ENCODE measurements around the gene PTGER1. TPM values are rescaled to one million over a fixed set of nuclear protein-coding genes. Genes with fewer than 3 reads are reported as not detected.

PTGER1 gene
- total and polyA plus RNA-seq, 2 of the 8 experiments (the other 6 are each of a cell fraction or from before 2014, with no cell fraction given): 0.20 to 0.41 TPM

- TF ChIP-seq BCL11A (IDR thresholded peaks at IDR 0.05; ENCODE audit: low read depth in 2 of 2, low read length in 2 of 2) (no peak), CBX5 (IDR thresholded peaks at IDR 0.05; ENCODE audit: low read depth, low read length) (no peak), CBX8 (IDR thresholded peaks at IDR 0.05; ENCODE audit: borderline replicate concordance, low read depth, low read length) (no peak), ATF3 (IDR thresholded peaks at IDR 0.05; ENCODE audit: insufficient read depth, low read depth, low read length) (no peak), POLR2A (IDR thresholded peaks at IDR 0.05; ENCODE audit: control extremely low read depth in 1 of 2, low read depth in 2 of 2, low read length in 2 of 2) (no peak), YY1 (IDR thresholded peaks at IDR 0.05; ENCODE audit: low read depth, low read length) (no peak), CHD7 (IDR thresholded peaks at IDR 0.05; ENCODE audit: insufficient replicate concordance, low read length) (no peak), BACH1 (IDR thresholded peaks at IDR 0.05; ENCODE audit: low read length) (no peak), RBBP5 (IDR thresholded peaks at IDR 0.05; ENCODE audit: borderline replicate concordance, low read depth, low read length) (no peak)
Observed at GRCh38 chr19:14474827-14475226, 327 bp downstream of the PTGER1 start (continued).
